SJCRH30 (cell line): Measurements from ENCODE around the gene PATJ. TPM values are rescaled to one million over a fixed set of nuclear protein-coding genes. Genes with fewer than 3 reads are reported as not detected.
"Not testable (repeated sequence)": the region's sequence is repeated elsewhere in the genome, so short reads cannot be mapped to it uniquely, and the experiment has no call there.

Experiments used
- DNase-seq, 2 experiments: peaks; one replicate each; pipeline ENCODE4 v3.0.0-alpha.2; 2015 to 2020
- H3K27ac ChIP-seq: fragments of 250-450 bp; sonication (Bioruptor Pico); 2 replicates; pipeline ENCODE4 v1.5.1; 2020; ENCODE audit warnings: mild to moderate bottlenecking, moderate library complexity
- H3K27me3 ChIP-seq: fragments of 250-450 bp; sonication (Bioruptor Pico); 2 replicates; pipeline ENCODE4 v1.5.1; 2020; ENCODE audit warnings: mild to moderate bottlenecking, moderate library complexity
- H3K36me3 ChIP-seq: fragments of 250-450 bp; sonication (Bioruptor Pico); 2 replicates; pipeline ENCODE4 v1.5.1; 2020; ENCODE audit warnings: mild to moderate bottlenecking, moderate library complexity
- H3K4me1 ChIP-seq: fragments of 250-450 bp; sonication (Bioruptor Pico); 2 replicates; pipeline ENCODE4 v1.5.1; 2020; ENCODE audit warnings: mild to moderate bottlenecking, moderate library complexity
- H3K4me3 ChIP-seq: fragments of 250-450 bp; sonication (Bioruptor Pico); 2 replicates; pipeline ENCODE4 v1.5.1; 2020; ENCODE audit warnings: mild to moderate bottlenecking, moderate library complexity
- H3K9me3 ChIP-seq: fragments of 250-450 bp; sonication (Bioruptor Pico); replicated peaks from 2 replicates; pipeline ENCODE4 v1.5.1; 2020; ENCODE audit warnings: mild to moderate bottlenecking, moderate library complexity
- total RNA-seq: library from RNA; depleted of rRNA; stranded (reverse); fragments of >200 nt; shearing (Covaris generic); gene quantifications from 2 replicates; pipeline ENCODE4 v1.2.3, GENCODE V29; 2014

Gene PATJ
- total RNA-seq, 1 experiment from 2014 or later: 4.0 TPM

DNA sequence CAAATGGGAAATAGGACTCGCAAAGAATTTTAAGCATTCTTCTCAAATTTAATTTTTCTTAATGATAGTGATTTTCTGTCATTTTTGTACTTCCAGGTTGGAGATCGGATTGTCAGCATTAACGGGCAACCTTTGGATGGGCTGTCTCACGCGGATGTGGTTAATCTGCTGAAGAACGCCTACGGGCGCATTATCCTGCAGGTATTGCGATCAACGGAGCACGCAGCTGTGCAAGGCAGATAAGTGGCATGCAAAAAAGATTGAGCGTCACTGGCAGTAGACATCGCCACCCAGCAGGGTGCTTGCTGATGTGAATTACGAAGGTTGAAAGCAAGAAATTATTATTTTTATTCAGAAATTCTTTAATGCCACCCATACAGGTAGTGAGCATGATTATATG is 386.5 kb downstream of the PATJ start:
- H3K27me3 ChIP-seq: no peaks in the 10 kb centered on the region
- H3K27ac ChIP-seq: no peak overlapping the region
- H3K4me1 ChIP-seq: no peaks in the 10 kb centered on the region; the same call in 1 of the 2 replicates
- no peaks in the 10 kb centered on the region for H3K36me3 ChIP-seq
- DNase-seq: peak; percentile 31 to 45
- H3K4me3 ChIP-seq: no peak overlapping the region
- no peaks in the 10 kb centered on the region for H3K9me3 ChIP-seq

DNA sequence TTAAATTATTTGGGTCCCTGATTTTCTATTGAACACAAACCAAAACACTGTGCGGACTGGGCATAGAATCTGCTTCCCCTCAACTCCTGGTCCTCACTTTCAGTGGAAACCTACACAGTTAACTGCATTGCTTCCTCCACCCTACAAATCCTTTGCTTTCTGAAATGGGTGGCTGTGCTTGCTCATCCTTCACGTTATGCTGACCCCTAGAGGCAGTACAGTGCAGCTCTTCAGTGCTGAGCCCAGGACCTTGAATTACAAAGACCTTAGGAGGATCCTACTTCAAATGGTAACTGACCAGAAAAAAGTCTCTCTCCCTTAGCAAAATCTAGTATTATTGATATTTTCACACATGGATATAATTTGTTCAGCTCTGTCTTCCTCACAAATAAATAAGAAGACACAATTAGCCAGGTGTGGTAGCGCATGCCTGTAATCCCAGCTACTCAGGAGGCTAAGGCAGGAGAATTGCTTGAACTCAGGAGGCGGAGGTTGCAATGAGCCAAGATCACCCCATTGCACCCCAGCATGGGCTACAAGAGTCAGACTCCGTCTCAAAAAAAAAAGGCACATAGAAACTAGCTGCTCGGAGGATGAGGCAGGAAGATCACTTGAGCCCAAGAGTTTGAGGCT is 388.9 kb downstream of the PATJ start:
- H3K4me1 ChIP-seq: no peaks in the 10 kb centered on the region; the same call in 1 of the 2 replicates
- no peaks in the 10 kb centered on the region for H3K36me3 ChIP-seq
- H3K4me3 ChIP-seq: no peak overlapping the region
- H3K27ac ChIP-seq: no peak overlapping the region
- H3K9me3 ChIP-seq: no peaks in the 10 kb centered on the region
- H3K27me3 ChIP-seq: no peaks in the 10 kb centered on the region
- DNase-seq: peak; percentile 69 to 87

DNA sequence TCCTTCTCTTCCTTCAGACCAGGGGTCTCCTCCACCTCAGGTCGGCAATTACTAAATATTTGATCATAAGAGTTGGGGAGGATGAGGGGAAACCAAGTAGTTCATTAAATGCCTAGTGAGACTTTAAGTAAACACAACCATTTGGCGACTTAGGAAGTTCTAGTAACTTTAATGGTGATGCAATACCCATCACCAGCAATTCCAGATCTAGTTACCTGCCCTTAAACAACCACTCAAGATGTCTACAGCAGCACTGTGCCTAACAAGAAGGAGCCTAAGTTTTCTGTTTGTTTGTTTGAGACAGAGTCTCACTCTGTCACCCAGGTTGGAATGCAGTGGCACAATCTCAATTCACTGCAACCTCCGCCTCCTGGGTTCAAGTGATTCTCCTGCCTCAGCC is 395.7 kb downstream of the PATJ start:
- DNase-seq: no peak
- no peaks in the 10 kb centered on the region; the same call in 1 of the 2 replicates for H3K27me3 ChIP-seq
- no peaks in the 10 kb centered on the region for H3K9me3 ChIP-seq
- no peak overlapping the region for H3K27ac ChIP-seq
- H3K4me3 ChIP-seq: no peak overlapping the region
- H3K4me1 ChIP-seq: peaks cover 4% of the 10 kb centered on the region; the same call in 1 of the 2 replicates
- H3K36me3 ChIP-seq: no peaks in the 10 kb centered on the region

DNA sequence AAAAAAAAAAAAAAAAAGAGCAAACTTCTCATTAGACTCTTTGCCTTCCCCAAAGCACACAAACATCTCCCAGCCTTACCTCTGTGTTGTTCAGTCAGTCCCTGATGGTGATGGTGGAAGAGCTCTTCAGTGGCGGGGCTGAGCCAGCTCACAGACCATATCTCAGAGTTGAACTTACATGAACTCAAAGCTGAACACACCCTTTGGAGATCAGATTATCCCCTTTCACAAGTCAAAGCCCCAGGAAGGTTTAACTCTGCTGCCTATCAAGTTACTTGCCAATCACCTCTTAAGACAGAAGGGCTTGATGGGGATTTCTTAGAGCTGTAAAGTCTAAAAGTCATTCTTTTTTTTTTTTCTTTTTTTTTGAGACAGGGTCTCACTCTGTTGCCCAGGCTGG is 397.1 kb downstream of the PATJ start:
- Histone ChIP-seq H3K36me3 (no peaks in the 10 kb centered on the region), H3K9me3 (no peaks in the 10 kb centered on the region), H3K4me1 (peaks cover 4% of the 10 kb centered on the region; the same call in 1 of the 2 replicates), H3K27me3 (no peaks in the 10 kb centered on the region; the same call in 1 of the 2 replicates), H3K4me3 (no peak overlapping the region), H3K27ac (no peak overlapping the region)
- DNase-seq: no peak

DNA sequence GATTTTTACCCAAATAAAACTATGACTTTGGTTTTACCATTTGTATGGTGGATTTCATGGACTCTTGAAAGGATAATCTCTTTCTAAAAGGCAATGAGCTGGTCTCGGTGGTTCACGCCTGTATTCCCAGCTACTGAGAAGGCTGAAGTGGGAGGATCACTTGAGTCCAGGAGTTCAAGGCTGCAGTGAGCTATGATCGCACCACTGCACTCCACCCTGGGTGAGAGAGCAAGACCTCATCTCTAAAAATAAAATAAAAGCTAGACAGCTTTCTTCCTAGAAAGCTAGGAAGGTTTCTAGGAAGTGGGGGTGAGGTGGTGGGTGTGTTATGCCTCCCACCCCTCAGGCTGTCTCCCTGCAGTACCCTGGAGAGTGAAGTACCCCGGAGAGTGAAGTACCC is 398.4 kb downstream of the PATJ start:
- Histone ChIP-seq H3K36me3 (no peaks in the 10 kb centered on the region), H3K27me3 (no peaks in the 10 kb centered on the region; the same call in 1 of the 2 replicates), H3K4me3 (no peak overlapping the region), H3K27ac (no peak overlapping the region), H3K4me1 (peaks cover 4% of the 10 kb centered on the region; the same call in 1 of the 2 replicates), H3K9me3 (no peaks in the 10 kb centered on the region)
- no peak for DNase-seq

DNA sequence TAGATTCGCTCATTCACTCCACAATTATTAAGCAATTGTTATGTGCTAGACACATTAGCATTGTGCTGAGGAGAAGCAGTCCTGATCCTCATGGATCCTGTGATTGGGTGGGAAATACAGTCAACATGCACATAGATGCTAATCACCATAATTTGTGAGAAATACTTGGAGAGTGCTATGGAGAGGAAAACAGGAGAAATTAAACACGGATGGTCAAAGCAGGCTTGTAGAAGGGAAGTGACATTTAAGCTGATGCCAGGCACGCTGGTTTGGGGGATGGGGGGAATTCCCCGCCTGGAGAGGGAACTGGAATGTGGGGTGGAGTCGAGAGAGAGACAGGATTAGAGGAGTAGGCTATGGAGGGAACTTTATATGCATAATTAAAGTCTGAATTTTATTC is 400.2 kb downstream of the PATJ start:
- no peaks in the 10 kb centered on the region; the same call in 1 of the 2 replicates for H3K27me3 ChIP-seq
- no peaks in the 10 kb centered on the region for H3K9me3 ChIP-seq
- DNase-seq: peak in 1 of 2 experiments; percentile 18
- no peak overlapping the region for H3K4me3 ChIP-seq
- H3K4me1 ChIP-seq: peaks cover 4% of the 10 kb centered on the region; the same call in 1 of the 2 replicates
- H3K27ac ChIP-seq: no peak overlapping the region
- no peaks in the 10 kb centered on the region for H3K36me3 ChIP-seq

DNA sequence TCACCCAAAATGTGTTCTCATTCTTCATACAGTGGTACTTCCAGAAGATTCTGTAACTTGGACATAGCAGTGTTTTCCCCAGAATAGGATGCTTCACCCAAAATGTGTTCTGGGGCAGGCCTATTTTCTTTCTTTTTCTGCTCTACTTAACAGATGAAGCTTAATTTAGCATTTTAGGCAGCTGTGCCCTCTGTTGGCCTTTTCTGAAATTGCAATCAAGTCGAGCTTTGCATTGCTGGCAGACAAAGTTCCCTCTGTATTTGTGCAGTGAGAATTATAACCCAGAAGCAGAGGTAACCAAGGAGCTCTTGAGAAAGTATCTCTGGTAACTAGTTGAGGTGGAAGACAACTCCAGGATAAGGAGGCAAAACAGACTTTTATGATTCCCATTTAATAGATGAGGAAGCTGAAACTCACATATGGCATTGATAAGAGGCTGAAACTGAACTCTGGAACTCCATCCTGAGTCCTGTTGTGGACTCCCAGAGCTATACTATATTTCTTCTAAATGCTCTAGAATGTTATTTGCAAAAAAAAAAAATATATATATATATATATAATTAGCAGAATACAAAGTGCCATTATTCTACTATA is 402.1 kb downstream of the PATJ start:
- no peaks in the 10 kb centered on the region for H3K27me3 ChIP-seq
- H3K4me1 ChIP-seq: peaks cover 4% of the 10 kb centered on the region; the same call in 1 of the 2 replicates
- no peaks in the 10 kb centered on the region for H3K36me3 ChIP-seq
- DNase-seq: peak; percentile 40 to 77
- H3K27ac ChIP-seq: no peak overlapping the region
- no peaks in the 10 kb centered on the region for H3K9me3 ChIP-seq
- no peak overlapping the region for H3K4me3 ChIP-seq

DNA sequence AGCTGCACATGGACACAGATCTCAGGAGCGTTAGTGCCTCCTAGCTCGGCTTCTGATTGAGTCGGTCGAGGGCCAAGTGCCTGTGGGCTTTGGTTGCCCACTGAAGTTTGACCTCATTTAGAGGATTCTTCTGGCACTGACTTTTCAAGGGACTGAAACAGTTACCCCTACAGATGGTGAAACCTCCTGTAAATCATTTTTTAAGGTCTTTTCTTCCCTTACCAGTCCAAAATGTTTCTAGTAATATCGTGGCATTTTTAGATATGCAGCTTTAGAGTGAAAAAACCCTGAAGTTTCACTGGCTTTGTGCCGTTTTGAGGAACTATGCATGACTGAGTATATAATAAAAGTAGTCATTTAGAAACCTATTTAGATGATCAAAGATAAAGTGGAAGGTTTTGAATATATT is 417.7 kb downstream of the PATJ start:
- Histone ChIP-seq H3K9me3 (no peaks in the 10 kb centered on the region), H3K27ac (no peak overlapping the region), H3K36me3 (no peaks in the 10 kb centered on the region), H3K4me3 (no peak overlapping the region), H3K4me1 (no peaks in the 10 kb centered on the region), H3K27me3 (no peaks in the 10 kb centered on the region)
- no peak for DNase-seq

DNA sequence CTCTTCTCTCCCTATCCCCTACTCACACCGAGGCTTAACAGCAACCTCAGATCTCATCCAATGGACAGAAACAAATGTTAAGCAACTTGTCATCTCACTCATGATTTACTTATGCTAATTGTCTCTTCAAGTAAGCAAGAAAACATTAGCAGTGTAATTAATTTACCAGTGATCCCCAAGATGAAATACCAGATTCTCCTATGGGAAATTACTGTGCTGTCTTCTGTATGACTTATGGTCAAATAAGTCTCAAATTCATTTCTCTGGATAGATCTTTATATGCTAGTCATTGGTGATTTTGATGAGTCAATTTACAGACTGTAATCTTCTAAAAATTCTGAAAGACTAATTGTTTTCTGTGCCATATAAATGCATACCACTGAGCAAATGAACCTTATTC is 419.4 kb downstream of the PATJ start:
- H3K36me3 ChIP-seq: no peaks in the 10 kb centered on the region
- no peaks in the 10 kb centered on the region for H3K4me1 ChIP-seq
- no peak overlapping the region for H3K4me3 ChIP-seq
- no peaks in the 10 kb centered on the region for H3K27me3 ChIP-seq
- no peak for DNase-seq
- H3K27ac ChIP-seq: no peak overlapping the region
- no peaks in the 10 kb centered on the region for H3K9me3 ChIP-seq

DNA sequence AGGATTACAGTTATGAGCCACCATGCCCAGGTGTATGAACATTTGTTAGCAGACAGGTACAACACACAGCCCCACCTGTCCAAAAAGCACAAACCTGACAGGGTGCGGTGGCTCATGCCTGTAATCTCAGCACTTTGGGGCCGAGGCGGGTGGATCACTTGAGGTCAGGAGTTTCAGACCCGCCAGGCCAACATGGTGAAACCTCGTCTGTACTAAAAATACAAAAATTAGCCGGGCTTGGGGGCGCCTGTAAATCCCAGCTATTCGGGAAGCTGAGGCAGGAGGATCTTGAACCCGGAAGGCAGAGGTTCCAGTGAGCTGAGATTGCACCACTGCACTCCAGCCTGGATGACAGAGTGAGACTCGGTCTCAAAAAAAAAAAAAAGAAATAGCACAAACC is 428.1 kb downstream of the PATJ start:
- H3K27ac ChIP-seq, H3K36me3 ChIP-seq, H3K4me1 ChIP-seq, H3K4me3 ChIP-seq, H3K27me3 ChIP-seq, DNase-seq, H3K9me3 ChIP-seq: not testable (repeated sequence)

DNA sequence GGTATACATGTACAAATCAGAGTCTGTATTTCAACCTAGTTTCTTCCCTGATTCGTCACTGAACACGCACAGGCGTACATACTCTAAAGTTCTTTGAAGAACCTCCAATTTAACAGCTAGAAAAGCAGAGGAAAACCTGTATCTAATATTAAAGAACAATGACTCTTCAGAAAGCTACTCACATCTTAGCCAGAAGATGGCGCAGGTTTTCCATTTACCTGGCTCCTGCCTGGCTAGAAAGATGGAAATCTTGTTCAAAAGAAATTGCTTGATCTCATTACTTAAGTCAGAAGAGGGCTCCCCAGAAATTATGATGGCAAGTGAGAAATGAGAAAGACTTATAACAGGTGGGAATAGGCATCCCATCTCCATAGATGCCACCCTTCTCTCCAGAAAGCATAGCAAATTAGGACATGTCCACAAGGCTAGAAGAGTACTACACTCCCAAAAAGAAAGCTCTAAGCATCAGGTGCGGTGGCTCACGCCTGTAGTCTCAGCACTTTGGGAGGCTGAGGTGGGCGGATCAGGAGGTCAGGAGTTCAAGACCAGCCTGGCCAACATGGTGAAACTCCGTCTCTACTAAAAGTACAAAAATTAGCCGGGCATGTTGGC is 433.4 kb downstream of the PATJ start:
- no peaks in the 10 kb centered on the region for H3K27me3 ChIP-seq
- H3K9me3 ChIP-seq: no peaks in the 10 kb centered on the region
- no peaks in the 10 kb centered on the region for H3K36me3 ChIP-seq
- peaks cover 22% of the 10 kb centered on the region; the same call in 1 of the 2 replicates for H3K4me1 ChIP-seq
- no peak overlapping the region for H3K4me3 ChIP-seq
- DNase-seq: peak; percentile 53 to 89
- no peak overlapping the region for H3K27ac ChIP-seq

DNA sequence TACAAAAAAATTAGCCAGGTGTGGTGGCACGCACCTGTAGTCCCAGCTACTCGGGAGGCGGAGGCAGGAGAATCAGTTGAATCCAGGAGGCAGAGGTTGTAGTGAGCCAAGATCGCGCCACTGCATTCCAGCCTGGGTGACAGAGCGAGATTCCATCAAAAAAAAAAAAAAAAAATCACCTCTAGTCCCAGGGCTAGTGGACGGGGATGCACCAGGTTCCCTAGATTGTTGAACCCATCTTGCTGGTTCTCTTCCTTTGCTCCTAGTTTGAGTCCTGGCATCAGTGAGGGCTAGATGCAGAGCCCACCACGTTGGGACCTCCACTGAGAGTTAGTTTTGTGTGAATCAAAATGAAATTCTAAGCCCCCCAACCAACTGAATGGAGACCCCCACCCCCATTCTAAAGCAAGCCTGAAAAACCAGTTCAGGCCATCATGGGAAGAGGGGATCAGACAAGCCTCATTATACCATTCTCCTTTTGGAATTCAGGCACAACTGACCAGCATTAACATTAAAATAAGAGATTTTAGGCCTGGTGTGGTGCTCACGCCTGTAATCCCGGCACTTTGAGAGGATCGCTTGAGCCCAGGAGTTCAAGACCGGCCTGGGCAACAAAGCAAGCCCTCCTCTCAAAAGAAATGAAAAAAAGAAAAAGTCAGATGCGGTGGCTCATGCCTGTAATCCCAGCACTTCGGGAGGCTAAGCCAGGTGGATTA is 434.5 kb downstream of the PATJ start:
- DNase-seq: peak in 1 of 2 experiments; percentile 32
- no peak overlapping the region for H3K27ac ChIP-seq
- H3K4me3 ChIP-seq: no peak overlapping the region
- no peaks in the 10 kb centered on the region for H3K36me3 ChIP-seq
- H3K4me1 ChIP-seq: peaks cover 22% of the 10 kb centered on the region; the same call in 1 of the 2 replicates
- H3K9me3 ChIP-seq: no peaks in the 10 kb centered on the region
- no peaks in the 10 kb centered on the region for H3K27me3 ChIP-seq

DNA sequence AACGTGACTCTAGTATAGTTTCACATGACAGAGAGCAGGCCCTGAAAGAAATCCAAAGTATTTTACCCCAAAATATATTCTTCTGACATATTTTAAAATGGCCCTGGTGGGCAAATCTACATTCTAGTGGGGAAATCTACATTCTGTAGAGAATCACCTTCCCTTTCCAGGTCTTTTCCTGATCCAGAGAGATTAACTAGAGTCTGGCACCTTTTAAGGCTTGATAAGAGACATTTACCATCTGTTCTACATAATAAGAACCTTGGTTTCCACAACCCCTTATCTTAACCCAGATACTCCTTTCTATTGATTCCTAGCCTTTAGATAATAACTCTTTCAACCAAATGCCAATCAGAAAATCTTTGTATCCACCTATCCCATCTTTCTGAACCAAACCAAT is 435.3 kb downstream of the PATJ start:
- Histone ChIP-seq H3K27ac (no peak overlapping the region), H3K27me3 (no peaks in the 10 kb centered on the region), H3K9me3 (0 out of 2 replicates have a peak, but pooled peaks cover 3% of the 10 kb centered on the region), H3K36me3 (no peaks in the 10 kb centered on the region), H3K4me1 (peaks cover 22% of the 10 kb centered on the region; the same call in 1 of the 2 replicates), H3K4me3 (no peak overlapping the region)
- no peak for DNase-seq

DNA sequence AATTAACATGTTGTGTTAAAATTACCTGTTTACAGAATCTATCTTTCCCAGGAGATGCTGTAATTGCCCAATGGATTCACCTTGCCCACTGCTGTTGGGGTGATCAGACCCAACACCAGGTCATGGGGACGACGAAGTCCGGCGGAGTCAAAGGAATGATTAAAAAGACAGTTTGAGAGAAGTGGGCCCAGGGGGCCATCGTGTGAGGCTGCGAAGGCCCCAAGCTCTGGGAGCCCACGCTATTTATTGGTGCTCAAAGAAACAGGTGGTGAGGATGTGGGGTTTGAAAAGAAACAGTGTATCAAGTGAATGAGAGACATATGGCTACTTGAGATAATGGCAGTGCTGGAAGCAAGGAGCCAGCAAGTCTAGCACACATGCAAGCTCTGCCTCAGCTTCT is 436.1 kb downstream of the PATJ start:
- H3K27me3 ChIP-seq: no peaks in the 10 kb centered on the region
- peak in 1 of 2 experiments; percentile 49 for DNase-seq
- H3K9me3 ChIP-seq: 0 out of 2 replicates have a peak, but pooled peaks cover 3% of the 10 kb centered on the region
- no peak overlapping the region for H3K27ac ChIP-seq
- no peak overlapping the region for H3K4me3 ChIP-seq
- H3K4me1 ChIP-seq: peaks cover 27% of the 10 kb centered on the region
- H3K36me3 ChIP-seq: no peaks in the 10 kb centered on the region

DNA sequence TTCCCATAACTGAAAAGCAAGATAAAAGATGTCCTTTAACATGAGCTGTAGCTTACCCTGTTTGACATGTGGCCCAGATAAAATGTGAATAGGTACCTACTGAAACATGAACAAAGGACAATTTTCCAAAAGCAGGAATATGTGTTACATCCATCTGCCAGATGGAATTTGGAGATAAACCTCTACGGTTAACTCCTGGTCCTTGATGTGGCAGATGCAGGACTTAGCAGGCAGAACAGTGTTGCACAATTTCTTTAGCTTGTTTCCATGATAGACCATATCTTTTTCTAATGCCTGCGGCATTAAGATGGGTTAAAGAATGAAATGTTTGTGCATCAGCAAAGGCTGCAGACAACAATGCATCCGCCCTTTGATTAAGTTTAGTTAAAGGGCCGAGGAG is 437.8 kb downstream of the PATJ start:
- not testable (repeated sequence) for H3K9me3 ChIP-seq, H3K36me3 ChIP-seq, DNase-seq, H3K4me3 ChIP-seq, H3K27ac ChIP-seq, H3K27me3 ChIP-seq
- peaks cover 34% of the 10 kb centered on the region for H3K4me1 ChIP-seq
